K562 (cell line): ENCODE results near the gene HDAC5. TPM values are rescaled to one million over a fixed set of nuclear protein-coding genes. Genes with fewer than 3 reads are reported as not detected.

Experiments
- ADNP ChIP-seq: fragments of 200-800 bp; sonication (Bioruptor generic); IDR thresholded peaks from 2 replicates; pipeline ENCODE4 v1.6.1; 2016; ENCODE audit warnings: missing genetic modification characterization, missing compliant biosample characterization
- ARID1B ChIP-seq: fragments of 450-650 bp; IDR thresholded peaks from 2 replicates; pipeline ENCODE4 v1.6.1; 2016; ENCODE audit warnings: antibody characterized with exemption, mild to moderate bottlenecking, inconsistent platforms
- CBFA2T3 ChIP-seq: fragments of 450-650 bp; IDR thresholded peaks from 2 replicates; pipeline ENCODE4 v1.6.1; 2017
- CC2D1A ChIP-seq: fragments of 450-650 bp; IDR thresholded peaks from 2 replicates; pipeline ENCODE4 v1.6.1; 2017; ENCODE audit warnings: mild to moderate bottlenecking
- CREM ChIP-seq: IDR thresholded peaks from 2 replicates; pipeline ENCODE4 v1.6.1; 2014; ENCODE audit warnings: antibody characterized with exemption, low read depth
- FOXK1 ChIP-seq: sonication (generic); formaldehyde crosslinking; IDR thresholded peaks from 2 replicates; pipeline ENCODE4 v1.8.0; 2022; ENCODE audit warnings: missing genetic modification reagents, mild to moderate bottlenecking, borderline replicate concordance
- NELFE ChIP-seq: IDR thresholded peaks from 2 replicates; pipeline ENCODE4 v1.6.1; 2011; ENCODE audit warnings: mild to moderate bottlenecking; ENCODE audit not compliant: insufficient read depth, insufficient read length
- NFATC3 ChIP-seq: fragments of 450-650 bp; IDR thresholded peaks from 2 replicates; pipeline ENCODE4 v1.6.1; 2017; ENCODE audit warnings: mild to moderate bottlenecking
- NFIC ChIP-seq: fragments of 450-650 bp; IDR thresholded peaks from 2 replicates; pipeline ENCODE4 v1.6.1; 2017; ENCODE audit warnings: mild to moderate bottlenecking, inconsistent platforms
- NONO ChIP-seq, 2 experiments: fragments of 200-400 bp in 1 of 2; fragments of 450-650 bp in 1 of 2; formaldehyde crosslinking in 1 of 2; IDR thresholded peaks; 2 replicates each; pipeline ENCODE4 v1.6.1; 2017; ENCODE audit warnings: low read depth in 2 of 2, mild to moderate bottlenecking in 2 of 2, moderate library complexity in 2 of 2, low read length in 1 of 2
- NR1H2 ChIP-seq: sonication (generic); formaldehyde crosslinking; IDR thresholded peaks from 2 replicates; pipeline ENCODE4 v1.4.0; 2020; ENCODE audit warnings: mild to moderate bottlenecking, missing genetic modification reagents
- PKNOX1 ChIP-seq: fragments of 450-650 bp; IDR thresholded peaks from 2 replicates; pipeline ENCODE4 v1.6.1; 2016
- RBM15 ChIP-seq: fragments of 200-400 bp; formaldehyde crosslinking; IDR thresholded peaks from 2 replicates; pipeline ENCODE4 v1.6.1; 2018; ENCODE audit warnings: mild to moderate bottlenecking, low read length, moderate library complexity; ENCODE audit not compliant: insufficient read depth
- RBM22 ChIP-seq: fragments of 200-400 bp; formaldehyde crosslinking; IDR thresholded peaks from 2 replicates; pipeline ENCODE4 v1.6.1; 2018; ENCODE audit warnings: low read length, low read depth; ENCODE audit not compliant: poor library complexity, severe bottlenecking
- SPI1 ChIP-seq: IDR thresholded peaks from 2 replicates; pipeline ENCODE4 v1.6.1; 2011; ENCODE audit warnings: low read depth, low read length, control low read depth, borderline replicate concordance
- SRSF3 ChIP-seq: fragments of 200-400 bp; formaldehyde crosslinking; IDR thresholded peaks from 2 replicates; pipeline ENCODE4 v1.6.1; 2016; ENCODE audit warnings: mild to moderate bottlenecking, low read length, moderate library complexity; ENCODE audit not compliant: insufficient read depth
- TAL1 ChIP-seq: fragments of 450-650 bp; IDR thresholded peaks from 2 replicates; pipeline ENCODE4 v1.6.1; 2016; ENCODE audit warnings: mild to moderate bottlenecking
- ZBED1 ChIP-seq: IDR thresholded peaks from 2 replicates; pipeline ENCODE4 v1.6.1; 2014
- ZNF143 ChIP-seq: sonication (generic); formaldehyde crosslinking; IDR thresholded peaks from 2 replicates; pipeline ENCODE4 v1.9.0; 2022; ENCODE audit warnings: mild to moderate bottlenecking, missing genetic modification reagents
- ZNF224 ChIP-seq: sonication (generic); formaldehyde crosslinking; IDR thresholded peaks from 2 replicates; pipeline ENCODE4 v1.8.0; 2022; ENCODE audit warnings: mild to moderate bottlenecking, missing genetic modification reagents
- ZNF699 ChIP-seq: fragments of 250-450 bp; sonication (Bioruptor Pico); IDR thresholded peaks from 2 replicates; pipeline ENCODE4 v1.8.0; 2021; ENCODE audit warnings: mild to moderate bottlenecking, moderate library complexity; ENCODE audit not compliant: insufficient replicate concordance
- ZNF764 ChIP-seq: fragments of 250-450 bp; sonication (Bioruptor Pico); IDR thresholded peaks from 2 replicates; pipeline ENCODE4 v1.4.0; 2020; ENCODE audit warnings: low read depth, mild to moderate bottlenecking, moderate library complexity
- ZSCAN29 ChIP-seq: fragments of 450-650 bp; IDR thresholded peaks from 2 replicates; pipeline ENCODE4 v1.6.1; 2017
- polyA plus RNA-seq, 8 experiments: library from polyadenylated mRNA; depleted of rRNA in 4 of 8; stranded (reverse) in 5 of 8; unstranded in 3 of 8; fragments of >200 nt; fragmentation: Nextera tagmentation in 2 of 8; fragmentation: Illumina TruSeq in 1 of 8; extraction: Ambion mirVana in 2 of 8; extraction: Trizol in 1 of 8; gene quantifications; 2 replicates each; pipeline versions ENCODE4 v1.2.1 to v1.2.3, GENCODE V29; 2011 to 2014; ENCODE audit warnings: inconsistent platforms in 1 of 8, missing spikeins in 1 of 8
- total RNA-seq, 7 experiments: library from RNA; depleted of rRNA in 6 of 7; stranded (reverse); fragments of >200 nt in 6 of 7; fragmentation: Illumina TruSeq in 2 of 7; extraction: Trizol in 2 of 7; gene quantifications; 2 replicates each; pipeline versions ENCODE4 v1.2.1 to v1.2.3, GENCODE V29; 2011 to 2021; ENCODE audit warnings: low replicate concordance in 1 of 7
- TF ChIP-seq, protein P1 (sequence below): sonication (generic); formaldehyde crosslinking; IDR thresholded peaks from 2 replicates; pipeline ENCODE4 v1.9.0; 2022; ENCODE audit warnings: mild to moderate bottlenecking, missing genetic modification reagents
- TF ChIP-seq, protein P2 (sequence below): fragments of 250-450 bp; sonication (Bioruptor Pico); IDR thresholded peaks from 2 replicates; pipeline ENCODE4 v1.4.0; 2020

Gene HDAC5
- total and polyA plus RNA-seq, 9 of the 15 experiments (the other 6 are each of a cell fraction or from before 2014, with no cell fraction given) = 0.45 to 26.2 (median 16.4) TPM

DNA sequence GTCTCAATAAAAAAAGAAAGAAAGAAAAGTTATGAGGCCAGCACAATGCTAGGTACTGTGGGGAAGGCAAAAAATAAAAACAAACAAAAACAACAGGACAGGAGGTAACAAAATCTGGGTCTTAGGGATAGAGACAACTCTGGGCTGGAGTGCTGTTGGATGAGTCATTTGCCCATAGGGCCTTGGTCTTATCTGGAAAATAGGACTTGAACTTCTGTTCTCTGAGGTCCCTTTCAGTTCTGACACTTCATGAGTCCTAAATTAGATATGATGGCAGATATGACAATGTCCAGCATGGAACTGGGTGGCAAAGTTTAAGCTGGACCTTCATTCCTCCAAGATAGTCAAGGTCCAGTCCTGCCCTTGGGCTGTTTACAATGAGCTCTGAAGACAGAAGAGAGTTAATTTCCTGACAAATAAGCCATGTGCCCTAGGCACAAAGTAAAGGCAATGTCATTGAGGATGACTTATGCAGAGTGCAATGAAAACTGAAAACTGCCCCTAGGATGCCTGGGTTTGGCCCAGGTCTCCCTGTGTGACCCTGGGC is 8.9 kb upstream of the HDAC5 start (continued):
- no peak for TF ChIP-seq NONO (IDR thresholded peaks at IDR 0.05; ENCODE audit: low read depth in 2 of 2, low read length in 1 of 2)
- TF ChIP-seq CREM = peak; percentile 53
- no peak for TF ChIP-seq SPI1
- no peak for TF ChIP-seq ZNF699 (CRISPR knock-in tag)
- peak; percentile 70 for TF ChIP-seq CBFA2T3
- peak; percentile 78; the same call in 1 of the 2 replicates for TF ChIP-seq ADNP
- TF ChIP-seq, protein P1, sequence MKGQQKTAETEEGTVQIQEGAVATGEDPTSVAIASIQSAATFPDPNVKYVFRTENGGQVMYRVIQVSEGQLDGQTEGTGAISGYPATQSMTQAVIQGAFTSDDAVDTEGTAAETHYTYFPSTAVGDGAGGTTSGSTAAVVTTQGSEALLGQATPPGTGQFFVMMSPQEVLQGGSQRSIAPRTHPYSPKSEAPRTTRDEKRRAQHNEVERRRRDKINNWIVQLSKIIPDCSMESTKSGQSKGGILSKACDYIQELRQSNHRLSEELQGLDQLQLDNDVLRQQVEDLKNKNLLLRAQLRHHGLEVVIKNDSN = no peak
- no peak for TF ChIP-seq NFIC
- no peak for TF ChIP-seq RBM22
- no peak for TF ChIP-seq ZSCAN29
- TF ChIP-seq ZNF143 (CRISPR knock-in tag) = no peak
- TF ChIP-seq PKNOX1 = peak; percentile 56
- TF ChIP-seq NELFE = no peak
- no peak for TF ChIP-seq CC2D1A
- peak; percentile 89 for TF ChIP-seq ARID1B
- no peak for TF ChIP-seq NR1H2 (CRISPR knock-in tag)
- 0 out of 2 replicates have a peak, but pooled peaks have one; percentile 24 for TF ChIP-seq NFATC3
- no peak for TF ChIP-seq FOXK1 (CRISPR knock-in tag)
- TF ChIP-seq SRSF3 = no peak
- no peak for TF ChIP-seq ZNF224 (CRISPR knock-in tag)
- TF ChIP-seq, protein P2, sequence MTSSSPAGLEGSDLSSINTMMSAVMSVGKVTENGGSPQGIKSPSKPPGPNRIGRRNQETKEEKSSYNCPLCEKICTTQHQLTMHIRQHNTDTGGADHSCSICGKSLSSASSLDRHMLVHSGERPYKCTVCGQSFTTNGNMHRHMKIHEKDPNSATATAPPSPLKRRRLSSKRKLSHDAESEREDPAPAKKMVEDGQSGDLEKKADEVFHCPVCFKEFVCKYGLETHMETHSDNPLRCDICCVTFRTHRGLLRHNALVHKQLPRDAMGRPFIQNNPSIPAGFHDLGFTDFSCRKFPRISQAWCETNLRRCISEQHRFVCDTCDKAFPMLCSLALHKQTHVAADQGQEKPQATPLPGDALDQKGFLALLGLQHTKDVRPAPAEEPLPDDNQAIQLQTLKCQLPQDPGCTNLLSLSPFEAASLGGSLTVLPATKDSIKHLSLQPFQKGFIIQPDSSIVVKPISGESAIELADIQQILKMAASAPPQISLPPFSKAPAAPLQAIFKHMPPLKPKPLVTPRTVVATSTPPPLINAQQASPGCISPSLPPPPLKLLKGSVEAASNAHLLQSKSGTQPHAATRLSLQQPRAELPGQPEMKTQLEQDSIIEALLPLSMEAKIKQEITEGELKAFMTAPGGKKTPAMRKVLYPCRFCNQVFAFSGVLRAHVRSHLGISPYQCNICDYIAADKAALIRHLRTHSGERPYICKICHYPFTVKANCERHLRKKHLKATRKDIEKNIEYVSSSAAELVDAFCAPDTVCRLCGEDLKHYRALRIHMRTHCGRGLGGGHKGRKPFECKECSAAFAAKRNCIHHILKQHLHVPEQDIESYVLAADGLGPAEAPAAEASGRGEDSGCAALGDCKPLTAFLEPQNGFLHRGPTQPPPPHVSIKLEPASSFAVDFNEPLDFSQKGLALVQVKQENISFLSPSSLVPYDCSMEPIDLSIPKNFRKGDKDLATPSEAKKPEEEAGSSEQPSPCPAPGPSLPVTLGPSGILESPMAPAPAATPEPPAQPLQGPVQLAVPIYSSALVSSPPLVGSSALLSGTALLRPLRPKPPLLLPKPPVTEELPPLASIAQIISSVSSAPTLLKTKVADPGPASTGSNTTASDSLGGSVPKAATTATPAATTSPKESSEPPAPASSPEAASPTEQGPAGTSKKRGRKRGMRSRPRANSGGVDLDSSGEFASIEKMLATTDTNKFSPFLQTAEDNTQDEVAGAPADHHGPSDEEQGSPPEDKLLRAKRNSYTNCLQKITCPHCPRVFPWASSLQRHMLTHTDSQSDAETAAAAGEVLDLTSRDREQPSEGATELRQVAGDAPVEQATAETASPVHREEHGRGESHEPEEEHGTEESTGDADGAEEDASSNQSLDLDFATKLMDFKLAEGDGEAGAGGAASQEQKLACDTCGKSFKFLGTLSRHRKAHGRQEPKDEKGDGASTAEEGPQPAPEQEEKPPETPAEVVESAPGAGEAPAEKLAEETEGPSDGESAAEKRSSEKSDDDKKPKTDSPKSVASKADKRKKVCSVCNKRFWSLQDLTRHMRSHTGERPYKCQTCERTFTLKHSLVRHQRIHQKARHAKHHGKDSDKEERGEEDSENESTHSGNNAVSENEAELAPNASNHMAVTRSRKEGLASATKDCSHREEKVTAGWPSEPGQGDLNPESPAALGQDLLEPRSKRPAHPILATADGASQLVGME (CRISPR knock-in tag) = no peak
- peak; percentile 46 for TF ChIP-seq TAL1
- TF ChIP-seq RBM15 = no peak
- TF ChIP-seq ZNF764 = no peak
- TF ChIP-seq ZBED1 = no peak
